Measurements from ENCODE around the gene OSBPL2.

DNA sequence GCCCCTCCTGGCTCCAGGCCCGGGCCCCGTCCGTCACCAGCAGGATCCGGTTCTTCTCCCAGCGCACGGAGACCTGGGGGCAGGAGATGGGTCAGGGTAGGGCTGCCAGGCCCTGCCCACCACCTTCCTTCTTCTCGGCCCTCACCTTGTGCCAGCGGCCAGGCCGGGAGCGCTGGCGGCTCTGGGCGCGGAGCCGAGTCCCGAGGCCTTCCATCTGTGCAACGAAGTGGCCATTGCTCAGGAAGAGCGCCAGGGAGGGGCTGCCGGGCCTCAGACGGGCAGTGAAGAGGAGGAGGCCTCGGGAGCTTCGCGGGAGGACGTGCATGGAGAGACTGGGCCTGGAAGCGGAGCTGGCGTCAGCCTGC is 72.4 kb downstream of the OSBPL2 start:
- TF ChIP-seq, protein P1, sequence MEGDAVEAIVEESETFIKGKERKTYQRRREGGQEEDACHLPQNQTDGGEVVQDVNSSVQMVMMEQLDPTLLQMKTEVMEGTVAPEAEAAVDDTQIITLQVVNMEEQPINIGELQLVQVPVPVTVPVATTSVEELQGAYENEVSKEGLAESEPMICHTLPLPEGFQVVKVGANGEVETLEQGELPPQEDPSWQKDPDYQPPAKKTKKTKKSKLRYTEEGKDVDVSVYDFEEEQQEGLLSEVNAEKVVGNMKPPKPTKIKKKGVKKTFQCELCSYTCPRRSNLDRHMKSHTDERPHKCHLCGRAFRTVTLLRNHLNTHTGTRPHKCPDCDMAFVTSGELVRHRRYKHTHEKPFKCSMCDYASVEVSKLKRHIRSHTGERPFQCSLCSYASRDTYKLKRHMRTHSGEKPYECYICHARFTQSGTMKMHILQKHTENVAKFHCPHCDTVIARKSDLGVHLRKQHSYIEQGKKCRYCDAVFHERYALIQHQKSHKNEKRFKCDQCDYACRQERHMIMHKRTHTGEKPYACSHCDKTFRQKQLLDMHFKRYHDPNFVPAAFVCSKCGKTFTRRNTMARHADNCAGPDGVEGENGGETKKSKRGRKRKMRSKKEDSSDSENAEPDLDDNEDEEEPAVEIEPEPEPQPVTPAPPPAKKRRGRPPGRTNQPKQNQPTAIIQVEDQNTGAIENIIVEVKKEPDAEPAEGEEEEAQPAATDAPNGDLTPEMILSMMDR (IDR thresholded peaks at IDR 0.05): no peak
- TF ChIP-seq POLR2A (IDR thresholded peaks at IDR 0.05): no peak
